SU-DHL-6 (cell line): ENCODE data around the gene THSD4.

Experiments used
- H2AFZ ChIP-seq: fragments of 200-600 bp; sonication (generic); 2 replicates; pipeline ENCODE4 v1.6.1; 2014; ENCODE audit warnings: low read depth, mild to moderate bottlenecking, moderate library complexity, mixed read lengths, antibody characterized with exemption, low read length; ENCODE audit not compliant: severe bottlenecking
- H3F3A ChIP-seq: fragments of 200-600 bp; shearing (Covaris generic); 2 replicates; pipeline ENCODE4 v1.6.0; 2016; ENCODE audit warnings: antibody characterized with exemption, mild to moderate bottlenecking; ENCODE audit not compliant: insufficient read depth
- H3K27ac ChIP-seq: fragments of 200-600 bp; sonication (generic); 2 replicates; pipeline ENCODE4 v1.5.1; 2016; ENCODE audit warnings: low read depth, mild to moderate bottlenecking, low read length, moderate library complexity, mixed read lengths
- H3K27me3 ChIP-seq: fragments of 200-600 bp; sonication (generic), shearing (Covaris generic); 2 replicates; pipeline ENCODE4 v1.6.0; 2014; ENCODE audit warnings: mild to moderate bottlenecking, low read length
- H3K36me3 ChIP-seq: fragments of 200-600 bp; sonication (generic); 2 replicates; pipeline ENCODE4 v1.6.1; 2014; ENCODE audit warnings: mild to moderate bottlenecking, low read length, mixed read lengths
- H3K4me2 ChIP-seq: fragments of 300-600, 200-600 bp; shearing (Covaris generic), sonication (generic); 2 replicates; pipeline ENCODE4 v1.6.0; 2014; ENCODE audit warnings: low read length, low read depth, mild to moderate bottlenecking; ENCODE audit not compliant: poor library complexity, severe bottlenecking
- H3K4me3 ChIP-seq: fragments of 200-600 bp; sonication (generic); 2 replicates; pipeline ENCODE4 v1.5.1; 2014; ENCODE audit warnings: antibody characterized with exemption, low read length, mild to moderate bottlenecking, mixed read lengths; ENCODE audit not compliant: insufficient read depth, poor library complexity, severe bottlenecking
- H3K79me2 ChIP-seq: fragments of 200-600 bp; sonication (generic); 2 replicates; pipeline ENCODE4 v1.6.1; 2014; ENCODE audit warnings: mild to moderate bottlenecking, low read length, moderate library complexity; ENCODE audit not compliant: insufficient read depth
- H3K9ac ChIP-seq: fragments of 200-600 bp; sonication (generic); 2 replicates; pipeline ENCODE4 v1.7.0; 2014; ENCODE audit warnings: mild to moderate bottlenecking, low read length
- H3K9me2 ChIP-seq: fragments of 200-600 bp; sonication (generic); replicated peaks from 2 replicates; pipeline ENCODE4 v1.6.1; 2014; ENCODE audit warnings: low read length; ENCODE audit not compliant: insufficient read depth
- H3K9me3 ChIP-seq: fragments of 200-600 bp; sonication (generic); 2 replicates; pipeline ENCODE4 v1.6.1; 2014; ENCODE audit warnings: low read length, mixed read lengths; ENCODE audit not compliant: insufficient read depth
- H4K20me1 ChIP-seq: fragments of 200-600 bp; sonication (generic); 2 replicates; pipeline ENCODE4 v1.6.1; 2014; ENCODE audit warnings: low read depth, mild to moderate bottlenecking, antibody characterized with exemption, low read length, moderate library complexity, mixed read lengths
- CTCF ChIP-seq: fragments of 200-600 bp; sonication (generic); IDR thresholded peaks from one replicate; pipeline ENCODE4 v1.5.1; 2017; ENCODE audit warnings: antibody characterized with exemption, mild to moderate bottlenecking, low read length, moderate library complexity; ENCODE audit not compliant: insufficient read depth, poor library complexity, severe bottlenecking
- EZH2phosphoT487 ChIP-seq: fragments of 200-600 bp; sonication (generic), shearing (Covaris generic); conservative IDR thresholded peaks from 2 replicates; pipeline ENCODE4 v1.6.1; 2018; ENCODE audit warnings: mild to moderate bottlenecking, antibody characterized with exemption, low read length, moderate library complexity, mixed read lengths

Gene THSD4

GRCh38 chr15:71393383-71393782, 278.1 kb downstream of the THSD4 start:
- Histone ChIP-seq H2AFZ (no peak overlapping the region), H3F3A (no peaks in the 10 kb centered on the region), H3K27ac (no peak overlapping the region), H3K9ac (no peak overlapping the region), H4K20me1 (no peaks in the 10 kb centered on the region), H3K4me2 (no peak overlapping the region), H3K9me3 (no peaks in the 10 kb centered on the region), H3K4me3 (no peak overlapping the region), H3K9me2 (no peaks in the 10 kb centered on the region), H3K36me3 (no peaks in the 10 kb centered on the region), H3K79me2 (no peaks in the 10 kb centered on the region), H3K27me3 (no peaks in the 10 kb centered on the region)
- TF ChIP-seq CTCF (no peak), EZH2phosphoT487 (no peak)

- no peaks in the 10 kb centered on the region for H3K36me3 ChIP-seq
- no peak overlapping the region for H3K4me2 ChIP-seq
- H3K4me3 ChIP-seq = no peak overlapping the region
- TF ChIP-seq EZH2phosphoT487 (no peak), CTCF (no peak)
- H3K27ac ChIP-seq = no peak overlapping the region
- no peaks in the 10 kb centered on the region for H4K20me1 ChIP-seq
- H3F3A ChIP-seq = no peaks in the 10 kb centered on the region
- no peaks in the 10 kb centered on the region for H3K79me2 ChIP-seq
- H3K27me3 ChIP-seq = no peaks in the 10 kb centered on the region
- no peaks in the 10 kb centered on the region for H3K9me3 ChIP-seq
- no peak overlapping the region for H2AFZ ChIP-seq
- no peak overlapping the region for H3K9ac ChIP-seq
- no peaks in the 10 kb centered on the region for H3K9me2 ChIP-seq
Observed at GRCh38 chr15:71396536-71397125, 281.4 kb downstream of the THSD4 start.

- H3K9ac ChIP-seq = no peak overlapping the region
- H3K27ac ChIP-seq = no peak overlapping the region
- no peaks in the 10 kb centered on the region for H3K9me2 ChIP-seq
- H3K79me2 ChIP-seq = no peaks in the 10 kb centered on the region
- no peaks in the 10 kb centered on the region for H3K36me3 ChIP-seq
- no peaks in the 10 kb centered on the region for H3K27me3 ChIP-seq
- no peaks in the 10 kb centered on the region for H3K9me3 ChIP-seq
- no peaks in the 10 kb centered on the region for H4K20me1 ChIP-seq
- H2AFZ ChIP-seq = no peak overlapping the region
- no peak for TF ChIP-seq CTCF
- no peak for TF ChIP-seq EZH2phosphoT487
- no peak overlapping the region for H3K4me2 ChIP-seq
- H3K4me3 ChIP-seq = no peak overlapping the region
- H3F3A ChIP-seq = no peaks in the 10 kb centered on the region
Observed at GRCh38 chr15:71397377-71397776, 282.1 kb downstream of the THSD4 start.
